Measurements from ENCODE around the gene SYCP2L.

DNA sequence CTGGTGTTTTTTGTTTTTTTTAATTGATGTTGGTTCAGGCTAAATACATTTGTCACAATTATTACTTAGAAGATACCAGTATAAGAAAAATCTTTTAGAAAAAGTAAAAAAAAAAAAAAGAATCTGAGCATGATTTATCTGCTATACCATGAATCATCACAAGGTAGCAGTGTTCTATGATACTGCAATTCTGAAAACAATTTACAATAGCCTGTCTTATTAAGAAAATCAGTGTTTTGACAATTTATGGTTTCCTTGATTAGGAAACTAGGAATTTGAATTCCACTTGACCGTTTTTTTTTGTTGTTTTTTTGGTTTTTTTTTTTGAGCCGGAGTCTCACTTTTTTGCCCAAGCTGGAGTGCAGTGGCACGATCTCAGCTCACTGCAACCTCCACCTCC lies 39.2 kb upstream of the SYCP2L start:
- TF ChIP-seq CTCF (IDR thresholded peaks at IDR 0.05; ENCODE audit: low read depth, low read length, poor library complexity, severe bottlenecking): peak; percentile 35
- TF ChIP-seq EZH2phosphoT487 (IDR thresholded peaks at IDR 0.05; ENCODE audit: borderline replicate concordance, low read length): no peak
